K562 (cell line): Measurements from ENCODE around the gene SS18L1. TPM values are rescaled to one million over a fixed set of nuclear protein-coding genes. Genes with fewer than 3 reads are reported as not detected.

Experiments
- ATAC-seq: fragments of 200-7000 bp; cut with Tn5 transposase; 3 replicates; pipeline ENCODE4 v1.9.1; 2020; ENCODE audit warnings: moderate library complexity
- BruUV-seq: library from RNA; stranded (reverse); fragments of 400-500 nt; replicated peaks from 2 replicates; lab custom pipeline; 2021; lab: Mats Ljungman, UMichigan
- CTCF ChIA-PET: fragments of 300-600 bp; formaldehyde crosslinking; extraction: SDS; loops from one replicate; lab custom pipeline; 2021; ENCODE audit warnings: low intra/inter-chr PET ratio; lab: Yijun Ruan, JAX
- POLR2A ChIA-PET: fragments of 300-600, 350-650 bp; sonication (Branson Sonifier 250); formaldehyde crosslinking; extraction: SDS; loops from one replicate; lab custom pipeline; 2021; ENCODE audit warnings: antibody characterized with exemption, inconsistent platforms; lab: Yijun Ruan, JAX
- DNase-seq, 4 experiments: peaks; one replicate each; pipeline versions ENCODE4 v3.0.0 to v3.0.0-alpha.2; 2011 to 2018; ENCODE audit warnings: low spot score in 3 of 4, mixed read lengths in 3 of 4; ENCODE audit errors: extremely low read depth in 1 of 4
- FAIRE-seq: peaks from 2 replicates; lab custom pipeline; 2011; peaks lifted over from hg19 to GRCh38; lab: Jason Lieb, UNC
- H2AFZ ChIP-seq: 2 replicates; pipeline ENCODE4 v1.6.0; 2011; ENCODE audit warnings: low read depth, low read length, control low read depth, inconsistent platforms
- H3K27ac ChIP-seq: fragments of 200-600 bp; 3 replicates; pipeline ENCODE4 v1.8.0; 2011; ENCODE audit warnings: low read depth, mild to moderate bottlenecking, control low read depth, inconsistent platforms, low read length, moderate library complexity, mixed read lengths; ENCODE audit errors: extremely low read depth
- H3K27me3 ChIP-seq, 2 experiments: fragments of 300-600 bp in 1 of 2; 2 replicates in 1 of 2; 3 replicates in 1 of 2; pipeline versions ENCODE4 v1.6.0 to v1.8.0; 2011; ENCODE audit warnings: inconsistent platforms in 2 of 2, low read length in 2 of 2, mild to moderate bottlenecking in 1 of 2, mixed read lengths in 1 of 2, moderate library complexity in 1 of 2; ENCODE audit not compliant: control insufficient read depth in 2 of 2, insufficient read depth in 2 of 2
- H3K36me3 ChIP-seq: fragments of 300-600 bp; 3 replicates; pipeline ENCODE4 v1.8.0; 2011; ENCODE audit warnings: mild to moderate bottlenecking, low read length, inconsistent platforms; ENCODE audit not compliant: control insufficient read depth, insufficient read depth
- H3K4me1 ChIP-seq, 2 experiments: fragments of 200-600 bp in 1 of 2; replicated peaks in 1 of 2; 2 replicates in 1 of 2; 3 replicates in 1 of 2; pipeline versions ENCODE4 v1.5.1 to v1.8.0; 2011; ENCODE audit warnings: inconsistent platforms in 2 of 2, low read length in 2 of 2, mild to moderate bottlenecking in 1 of 2, mixed read lengths in 1 of 2, moderate library complexity in 1 of 2; ENCODE audit not compliant: control insufficient read depth in 2 of 2, insufficient read depth in 2 of 2
- H3K4me2 ChIP-seq: 2 replicates; pipeline ENCODE4 v1.6.1; 2011; ENCODE audit warnings: low read length, control low read depth, inconsistent platforms, mixed read lengths; ENCODE audit not compliant: insufficient read depth
- H3K4me3 ChIP-seq: fragments of 200-600 bp; sonication (generic), shearing (Covaris generic); 2 replicates; pipeline ENCODE4 v1.5.1; 2016; ENCODE audit warnings: control low read depth, inconsistent platforms
- H3K79me2 ChIP-seq: fragments of 200-600 bp; 3 replicates; pipeline ENCODE4 v1.8.0; 2011; ENCODE audit warnings: low read length, inconsistent platforms; ENCODE audit not compliant: control insufficient read depth, insufficient read depth
- H3K9ac ChIP-seq, 2 experiments: 2 replicates each; pipeline versions ENCODE4 v1.6.0 to v1.6.1; 2011; ENCODE audit warnings: low read depth in 2 of 2, low read length in 2 of 2, control low read depth in 1 of 2, inconsistent platforms in 1 of 2, mild to moderate bottlenecking in 1 of 2, mixed read lengths in 1 of 2; ENCODE audit not compliant: insufficient read depth in 1 of 2
- H3K9me1 ChIP-seq: one replicate; pipeline ENCODE4 v1.6.0; 2011; ENCODE audit warnings: inconsistent platforms, mild to moderate bottlenecking, low read length, moderate library complexity; ENCODE audit not compliant: control insufficient read depth, insufficient read depth
- H3K9me3 ChIP-seq: replicated peaks from 2 replicates; pipeline ENCODE4 v1.5.1; 2011; ENCODE audit warnings: low read depth, low read length, inconsistent platforms; ENCODE audit not compliant: control insufficient read depth, insufficient read depth
- H4K20me1 ChIP-seq: replicated peaks from 2 replicates; pipeline ENCODE4 v1.6.1; 2011; ENCODE audit warnings: low read length, inconsistent platforms, mixed read lengths; ENCODE audit not compliant: control insufficient read depth, insufficient read depth
- C11orf30 ChIP-seq: fragments of 450-650 bp; IDR thresholded peaks from 2 replicates; pipeline ENCODE4 v1.6.1; 2016; ENCODE audit warnings: low read depth, mild to moderate bottlenecking
- CBFB ChIP-seq: sonication (generic); formaldehyde crosslinking; IDR thresholded peaks from 2 replicates; pipeline ENCODE4 v1.4.0; 2020; ENCODE audit warnings: mild to moderate bottlenecking, missing genetic modification reagents
- CEBPB ChIP-seq: fragments of 450-650 bp; IDR thresholded peaks from 2 replicates; pipeline ENCODE4 v1.6.1; 2016; ENCODE audit warnings: missing genetic modification characterization, missing compliant biosample characterization
- CUX1 ChIP-seq: fragments of 200-800 bp; sonication (Bioruptor generic); IDR thresholded peaks from 2 replicates; pipeline ENCODE4 v1.6.1; 2016; ENCODE audit warnings: missing genetic modification characterization, missing compliant biosample characterization
- MAFF ChIP-seq: IDR thresholded peaks from 2 replicates; pipeline ENCODE4 v1.6.1; 2012; ENCODE audit warnings: low read length, improper control_type of control experiment
- MAFG ChIP-seq: fragments of 450-650 bp; conservative IDR thresholded peaks from 2 replicates; pipeline ENCODE4 v1.6.1; 2016; ENCODE audit warnings: missing genetic modification characterization, missing compliant biosample characterization
- PTBP1 ChIP-seq: fragments of 200-400 bp; formaldehyde crosslinking; IDR thresholded peaks from 2 replicates; pipeline ENCODE4 v1.6.1; 2017; ENCODE audit warnings: low read depth, low read length
- RAD51 ChIP-seq: fragments of 450-650 bp; IDR thresholded peaks from 2 replicates; pipeline ENCODE4 v1.7.1; 2016; ENCODE audit warnings: low read depth, mild to moderate bottlenecking, borderline replicate concordance
- RBM25 ChIP-seq: fragments of 200-400 bp; formaldehyde crosslinking; IDR thresholded peaks from 2 replicates; pipeline ENCODE4 v1.6.1; 2018; ENCODE audit warnings: low read length, low read depth, moderate library complexity; ENCODE audit not compliant: severe bottlenecking
- ZNF316 ChIP-seq: fragments of 450-650 bp; IDR thresholded peaks from 2 replicates; pipeline ENCODE4 v1.6.1; 2016
- ZNF589 ChIP-seq: fragments of 200-800 bp; sonication (Bioruptor generic); IDR thresholded peaks from 2 replicates; pipeline ENCODE4 v1.6.1; 2016; ENCODE audit warnings: low read depth, missing genetic modification characterization, missing compliant biosample characterization
- ZNF76 ChIP-seq: fragments of 250-450 bp; sonication (Bioruptor Pico); IDR thresholded peaks from 2 replicates; pipeline ENCODE4 v1.4.0; 2020; ENCODE audit warnings: mild to moderate bottlenecking, moderate library complexity, borderline replicate concordance
- WGBS: fragments of 100-300 bp; shearing (Covaris generic); methylation state at CpG from one replicate; pipeline ENCODE4 v1.1.6; 2016; ENCODE audit warnings: low coverage, mixed read lengths; ENCODE audit not compliant: insufficient coverage; ENCODE audit errors: missing lambda C conversion rate; 5-methylcytosine and 5-hydroxymethylcytosine counted together
- in situ Hi-C: fragments of 300-500 bp; cut with MboI; formaldehyde crosslinking; loops from 4 replicates; pipeline ENCODE4 v1.15.0; 2018; ENCODE audit warnings: inconsistent platforms, mixed read lengths
- intact Hi-C: fragments of 100-400 bp; cut with micrococcal nuclease; formaldehyde crosslinking; loops from 2 replicates; pipeline ENCODE4 v1.14.2; 2022
- polyA plus RNA-seq, 8 experiments: library from polyadenylated mRNA; depleted of rRNA in 4 of 8; stranded (reverse) in 5 of 8; unstranded in 3 of 8; fragments of >200 nt; fragmentation: Nextera tagmentation in 2 of 8; fragmentation: Illumina TruSeq in 1 of 8; extraction: Ambion mirVana in 2 of 8; extraction: Trizol in 1 of 8; gene quantifications; 2 replicates each; pipeline versions ENCODE4 v1.2.1 to v1.2.3, GENCODE V29; 2011 to 2014; ENCODE audit warnings: inconsistent platforms in 1 of 8, missing spikeins in 1 of 8
- total RNA-seq, 7 experiments: library from RNA; depleted of rRNA in 6 of 7; stranded (reverse); fragments of >200 nt in 6 of 7; fragmentation: Illumina TruSeq in 2 of 7; extraction: Trizol in 2 of 7; gene quantifications; 2 replicates each; pipeline versions ENCODE4 v1.2.1 to v1.2.3, GENCODE V29; 2011 to 2021; ENCODE audit warnings: low replicate concordance in 1 of 7
- TF ChIP-seq, protein P1 (sequence below): fragments of 450-650 bp; formaldehyde crosslinking; IDR thresholded peaks from 2 replicates; pipeline ENCODE4 v1.4.0; 2022; ENCODE audit warnings: missing genetic modification characterization

The SS18L1 gene
- total and polyA plus RNA-seq, 9 of the 15 experiments (the other 6 are each of a cell fraction or from before 2014, with no cell fraction given) = 2.7 to 28.3 (median 15.1) TPM

DNA sequence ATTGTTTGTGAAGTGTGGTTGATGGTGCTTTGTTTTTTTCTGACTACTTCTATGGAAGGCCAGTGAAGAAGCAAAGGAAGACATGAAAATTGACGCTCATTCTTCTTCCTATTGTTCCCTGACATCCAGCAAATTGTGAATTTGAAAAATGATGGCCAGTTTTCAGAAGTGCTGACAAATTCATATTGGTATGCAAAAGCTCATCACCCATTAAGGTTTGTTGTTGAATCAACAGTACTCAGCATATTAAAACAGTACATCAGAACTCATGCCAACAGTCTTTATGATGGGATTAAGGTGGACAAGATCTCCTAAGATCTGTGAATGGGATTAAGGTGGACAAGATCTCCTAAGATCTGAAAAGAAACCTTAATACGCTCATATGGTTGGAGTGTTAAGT, 38.2 kb downstream of the SS18L1 start:
- BruUV-seq = no TSS peak
- in situ Hi-C loops = no loop called here
- H3K27me3 ChIP-seq = no peaks in the 10 kb centered on the region
- H3K9me3 ChIP-seq = no peaks in the 10 kb centered on the region
- ChIA-PET POLR2A (interaction anchor here (0.6 to 1.6 kb wide), 3 partner anchors 20 to 553 kb away, joined by 3 to 4 read pairs (median 3); no protein-coding TSS in a partner anchor), CTCF (no interaction called here)
- peak overlapping the region; percentile 98 for H3K4me3 ChIP-seq
- TF ChIP-seq RBM25 (no peak), ZNF316 (peak; percentile 83), RAD51 (no peak), CBFB (CRISPR knock-in tag) (no peak), CEBPB (no peak), CUX1 (CRISPR knock-in tag) (no peak), PTBP1 (no peak), C11orf30 (peak; percentile 57; the same call in 1 of the 2 replicates), MAFG (tag) (0 out of 2 replicates have a peak, but pooled peaks have one; percentile 10), MAFF (0 out of 2 replicates have a peak, but pooled peaks have one; percentile 14), ZNF76 (no peak), ZNF589 (0 out of 2 replicates have a peak, but pooled peaks have one; percentile 29)
- TF ChIP-seq, protein P1, sequence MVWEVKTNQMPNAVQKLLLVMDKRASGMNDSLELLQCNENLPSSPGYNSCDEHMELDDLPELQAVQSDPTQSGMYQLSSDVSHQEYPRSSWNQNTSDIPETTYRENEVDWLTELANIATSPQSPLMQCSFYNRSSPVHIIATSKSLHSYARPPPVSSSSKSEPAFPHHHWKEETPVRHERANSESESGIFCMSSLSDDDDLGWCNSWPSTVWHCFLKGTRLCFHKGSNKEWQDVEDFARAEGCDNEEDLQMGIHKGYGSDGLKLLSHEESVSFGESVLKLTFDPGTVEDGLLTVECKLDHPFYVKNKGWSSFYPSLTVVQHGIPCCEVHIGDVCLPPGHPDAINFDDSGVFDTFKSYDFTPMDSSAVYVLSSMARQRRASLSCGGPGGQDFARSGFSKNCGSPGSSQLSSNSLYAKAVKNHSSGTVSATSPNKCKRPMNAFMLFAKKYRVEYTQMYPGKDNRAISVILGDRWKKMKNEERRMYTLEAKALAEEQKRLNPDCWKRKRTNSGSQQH (CRISPR knock-in tag) = no peak
- ATAC-seq (no peak), FAIRE-seq (no peak), DNase-seq (no peak)
- no peaks in the 10 kb centered on the region for H3K9me1 ChIP-seq
- H4K20me1 ChIP-seq = no peaks in the 10 kb centered on the region
- peaks cover 47% of the 10 kb centered on the region for H3K79me2 ChIP-seq
- WGBS = 57% methylated on average over 2 of the region's 2 CpGs
- peaks cover 6 to 20% of the 10 kb centered on the region in 2 experiments for H3K4me1 ChIP-seq
- peak overlapping the region in 1 of 2 experiments; percentile 99; a peak in 2 of 4 replicates for H3K9ac ChIP-seq
- peak overlapping the region; percentile 96 for H3K27ac ChIP-seq
- intact Hi-C loops = no loop called here
- H2AFZ ChIP-seq = peak overlapping the region; percentile 82; the same call in 1 of the 2 replicates
- peak overlapping the region; percentile 92 for H3K4me2 ChIP-seq
- peaks cover 40% of the 10 kb centered on the region; the same call in 2 of the 3 replicates for H3K36me3 ChIP-seq
